Fibroblast of upper back skin (primary cell): ENCODE data around the gene PDE4A.
"Not testable (repeated sequence)": the region's sequence is repeated elsewhere in the genome, so short reads cannot be mapped to it uniquely, and the experiment has no call there.

Source experiments
- DNase-seq: peaks from one replicate; pipeline ENCODE4 v3.0.0-alpha.2; 2013

The PDE4A gene

DNA sequence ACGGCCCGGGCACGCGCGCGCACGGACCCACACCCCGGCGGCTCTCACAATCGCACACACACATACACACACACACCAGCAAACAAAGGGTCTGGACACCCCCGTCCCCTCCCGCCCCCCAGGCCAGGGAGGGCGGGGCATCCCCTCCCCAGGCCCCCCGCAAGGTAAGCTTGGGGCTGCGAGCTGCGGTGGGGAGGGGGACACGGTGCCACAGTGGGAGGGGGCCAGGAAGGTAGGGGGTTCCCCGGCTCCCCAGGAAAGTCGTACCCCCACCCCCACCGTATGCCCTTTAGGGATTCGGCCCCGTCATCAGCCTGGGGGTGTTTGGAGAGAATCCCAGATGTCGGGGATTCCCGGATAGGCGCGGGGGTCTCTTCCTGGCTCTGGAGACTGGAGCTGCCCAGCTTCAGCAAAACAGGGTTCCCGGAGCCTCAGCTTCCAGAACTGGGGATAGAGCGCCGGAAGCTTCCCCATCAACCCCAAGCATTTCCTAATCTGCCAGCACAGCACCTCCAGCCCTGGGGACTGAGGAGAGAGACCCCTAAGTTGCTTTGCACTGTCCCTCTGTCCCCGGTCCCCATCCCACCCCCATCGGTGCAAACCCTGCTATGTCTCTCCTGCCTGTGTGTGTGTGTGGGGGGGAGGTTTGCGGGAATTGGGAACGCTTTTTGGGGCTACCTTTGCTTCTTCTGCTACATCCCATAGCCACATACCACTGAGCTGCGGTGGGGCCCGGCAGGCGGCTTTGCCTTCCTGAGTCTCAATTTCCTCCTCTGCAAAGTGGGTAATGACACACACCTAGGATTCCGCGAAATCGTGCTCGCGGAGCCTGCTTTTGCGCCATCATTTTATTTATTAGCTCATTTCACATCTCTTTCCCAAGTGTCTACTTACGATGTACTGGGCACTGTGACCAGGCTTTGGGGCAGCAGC lies 15.2 kb upstream of the PDE4A start:
- DNase-seq = no peak

DNA sequence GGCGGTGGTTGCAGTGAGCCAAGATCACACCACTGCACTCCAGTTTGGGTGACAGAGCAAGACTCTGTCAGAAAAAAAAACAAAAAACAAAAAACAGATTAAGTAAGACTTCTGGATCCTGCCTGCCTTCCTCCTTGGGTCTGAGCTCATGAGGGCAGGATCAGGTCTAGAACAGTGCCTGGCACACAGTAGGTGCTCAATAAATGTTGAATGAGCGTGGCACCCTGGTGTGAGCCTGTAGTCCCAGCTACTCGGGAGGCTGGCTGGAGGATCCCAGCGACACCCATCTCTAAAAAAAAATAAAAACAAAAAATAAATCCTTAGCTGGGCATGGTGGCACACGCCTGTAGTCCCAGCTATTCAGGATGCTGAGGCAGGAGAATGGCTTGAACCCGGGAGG lies 14.1 kb upstream of the PDE4A start:
- no peak for DNase-seq

DNA sequence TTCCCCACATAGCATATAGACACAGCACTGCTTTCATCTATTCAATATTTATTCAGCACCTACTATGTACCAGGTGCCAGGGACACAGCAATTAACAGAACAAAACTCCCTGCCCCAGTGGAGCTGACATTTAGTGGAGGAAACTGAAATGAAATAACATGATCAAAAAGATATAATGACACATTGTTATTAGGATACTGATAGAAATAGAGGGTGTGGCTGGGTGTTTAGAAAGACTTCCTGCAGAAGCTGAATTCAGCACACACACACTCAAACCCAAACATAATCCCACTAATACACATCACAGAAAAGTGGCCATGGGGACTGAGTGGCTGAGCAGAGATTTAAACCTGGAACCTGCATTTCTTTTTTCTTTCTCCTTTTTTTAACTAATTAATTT lies 13.2 kb upstream of the PDE4A start:
- DNase-seq = no peak

- no peak for DNase-seq
Observed at GRCh38 chr19:10408511-10409283, 11.6 kb upstream of the PDE4A start.

- DNase-seq = not testable (repeated sequence)
Observed at GRCh38 chr19:10411224-10411623, 9.1 kb upstream of the PDE4A start.

- DNase-seq = no peak
Observed at GRCh38 chr19:10412257-10412977, 7.9 kb upstream of the PDE4A start.

DNA sequence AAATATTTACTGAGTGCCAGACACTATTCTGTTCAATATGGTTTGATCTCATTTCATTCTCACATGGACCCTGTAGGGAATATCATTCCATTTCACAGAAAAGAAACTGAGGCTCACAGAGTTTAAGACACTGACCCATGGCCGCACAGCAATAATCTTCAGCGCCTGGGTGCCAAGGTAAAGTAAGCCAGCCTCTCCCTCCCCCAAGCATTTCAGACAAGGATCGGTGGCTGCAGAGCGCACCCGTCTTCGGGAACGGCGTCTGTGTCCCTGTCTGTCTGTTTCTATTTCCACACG lies 4.3 kb upstream of the PDE4A start:
- DNase-seq = no peak

DNA sequence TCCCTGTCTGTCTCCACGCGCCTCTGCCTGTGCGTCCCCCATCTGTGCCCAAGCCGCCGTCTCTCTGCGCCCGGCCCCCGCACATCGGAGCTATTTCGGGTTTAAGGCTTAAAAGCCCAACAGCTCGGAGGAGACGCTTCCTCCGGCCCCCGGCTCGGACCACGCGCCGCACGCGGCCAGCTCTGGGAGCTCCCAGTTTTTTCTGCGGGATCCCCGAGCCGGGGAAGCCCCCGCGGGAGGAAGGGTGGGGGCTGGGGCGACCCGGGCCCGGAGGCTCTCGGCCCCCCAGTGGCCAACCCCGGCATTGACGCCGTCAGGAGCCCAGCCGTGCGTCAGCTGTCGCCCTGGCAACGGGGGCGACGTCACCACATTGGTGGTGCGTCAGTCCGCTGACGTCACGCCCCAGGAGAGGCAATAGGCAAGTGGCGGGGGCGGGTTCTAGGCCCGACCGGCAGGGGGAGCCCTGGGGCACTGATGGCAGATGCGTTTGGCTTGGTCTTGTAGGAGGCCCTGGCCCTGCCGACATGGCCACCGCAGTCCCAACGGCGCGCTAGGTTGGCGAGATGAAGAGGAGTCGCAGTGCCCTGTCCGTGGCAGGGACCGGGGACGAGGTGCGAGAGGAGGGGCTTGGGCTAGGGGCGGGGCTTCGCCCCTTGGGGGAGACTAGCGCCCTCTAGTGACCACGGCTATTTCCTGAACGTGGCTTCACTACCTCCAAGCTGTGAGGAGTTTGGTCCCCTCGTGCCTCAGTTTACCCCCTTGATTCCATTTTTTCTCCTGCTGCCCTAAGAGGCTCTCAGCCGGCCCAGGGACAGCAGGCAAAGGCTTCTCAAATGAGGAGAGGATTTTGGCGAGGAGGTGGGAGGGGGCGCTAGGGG lies 3.7 kb upstream of the PDE4A start:
- peak; percentile 83 for DNase-seq

- no peak for DNase-seq
Observed at GRCh38 chr19:10417541-10418234, 2.6 kb upstream of the PDE4A start.

GRCh38 chr19:10418235-10418484 lies 2.2 kb upstream of the PDE4A start:
- no peak for DNase-seq

- no peak for DNase-seq
Observed at GRCh38 chr19:10418485-10419199, 1.7 kb upstream of the PDE4A start.

DNA sequence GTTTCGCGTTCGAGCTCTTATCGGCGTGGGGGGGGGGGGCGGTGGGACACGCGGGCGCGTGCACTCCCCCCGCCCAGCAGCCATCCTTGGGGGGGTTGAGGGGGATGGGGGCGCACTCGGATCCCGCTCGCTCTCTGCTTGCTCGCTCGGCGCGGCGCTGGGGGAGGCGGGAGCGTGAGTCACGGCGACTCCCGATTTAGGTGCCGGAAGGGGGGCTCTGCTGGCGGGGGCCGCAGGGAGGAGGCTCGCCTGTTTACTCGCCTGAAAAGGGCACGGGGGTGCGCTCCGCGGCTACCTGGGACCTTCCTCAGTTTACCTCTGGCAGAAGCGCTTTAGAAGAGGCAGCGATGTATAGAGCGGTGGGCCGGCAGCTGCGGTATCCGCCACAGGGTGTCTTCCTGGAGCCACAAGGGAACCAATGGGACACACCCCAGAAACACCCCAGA lies 1.1 kb upstream of the PDE4A start:
- DNase-seq = peak; percentile 33

DNA sequence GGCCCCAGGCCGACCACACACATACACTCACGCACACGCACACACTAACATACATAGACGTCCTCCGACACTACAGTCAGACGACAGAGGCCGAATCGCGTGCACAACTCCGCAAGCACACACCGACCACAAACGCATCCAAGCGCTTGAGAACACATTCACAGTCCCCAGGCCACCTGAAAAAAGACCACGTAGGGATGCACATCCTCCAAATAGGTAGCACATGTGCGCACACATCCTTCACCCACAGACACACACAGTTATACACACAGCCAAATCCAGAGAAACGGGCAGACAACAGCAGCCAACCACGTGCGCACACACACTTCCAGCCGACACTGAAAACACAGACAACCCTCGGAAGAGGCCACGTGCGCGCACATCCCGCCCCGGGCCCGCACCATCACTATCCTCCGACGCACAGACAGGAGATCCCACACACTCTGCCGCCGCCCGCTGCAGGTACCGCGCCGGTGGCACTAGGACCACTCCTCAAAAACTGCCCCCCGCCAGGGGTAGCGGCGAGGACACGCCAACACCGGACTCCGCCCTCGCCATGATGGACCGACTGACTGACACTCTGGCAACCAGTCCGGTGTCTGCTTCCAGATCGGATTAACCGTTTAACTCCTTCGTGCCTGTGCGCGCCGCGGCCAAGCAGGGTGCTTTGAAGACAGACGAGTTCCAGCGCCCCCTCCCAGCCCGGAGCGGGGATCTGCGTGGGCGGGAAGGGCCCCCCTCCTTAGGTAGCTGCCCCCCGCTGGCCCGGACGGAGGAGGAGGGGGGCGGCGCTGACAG lies 493 bp upstream of the PDE4A start:
- peak; percentile 70 for DNase-seq

DNA sequence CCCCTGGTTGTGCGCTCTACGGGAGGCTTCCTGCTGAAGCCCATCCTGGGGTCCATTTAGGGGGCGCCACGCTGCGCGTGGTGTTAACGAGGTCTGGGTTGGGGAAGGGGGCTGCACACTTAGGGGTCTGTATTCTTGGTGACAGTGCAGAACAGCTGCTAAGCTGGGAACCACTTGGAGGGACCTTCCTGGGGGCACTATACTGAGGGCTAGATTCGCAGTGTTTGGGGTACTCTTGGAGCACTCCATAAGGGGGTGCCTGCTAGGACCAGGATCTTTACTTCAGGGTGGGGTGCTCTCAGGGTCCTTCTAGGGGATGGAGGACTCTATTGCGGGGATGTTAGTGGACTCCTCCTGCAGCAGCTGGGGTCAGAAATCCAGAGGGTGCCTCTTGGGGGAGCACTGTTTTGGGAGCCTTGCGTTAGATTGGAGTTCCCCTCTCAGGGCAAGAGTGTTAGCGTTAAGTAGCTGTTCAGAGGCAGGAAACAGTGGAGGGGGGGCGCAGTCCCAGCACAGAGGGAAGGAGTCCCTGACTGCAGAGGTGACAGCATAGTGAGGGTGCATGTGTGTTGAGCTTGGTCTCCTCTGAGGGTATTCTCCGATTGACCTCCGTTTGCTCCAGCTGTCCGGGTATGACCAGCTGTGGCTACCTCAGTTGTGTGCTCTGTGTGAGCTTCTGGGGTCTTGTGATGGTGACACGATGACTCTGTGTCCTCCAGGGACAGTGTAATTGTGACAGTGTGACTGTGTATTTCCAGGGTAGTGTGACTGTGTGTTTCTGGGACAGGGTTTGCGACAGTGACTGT lies 1.1 kb downstream of the PDE4A start:
- DNase-seq = no peak

- DNase-seq = no peak
Observed at GRCh38 chr19:10422046-10422461, 1.7 kb downstream of the PDE4A start.

DNA sequence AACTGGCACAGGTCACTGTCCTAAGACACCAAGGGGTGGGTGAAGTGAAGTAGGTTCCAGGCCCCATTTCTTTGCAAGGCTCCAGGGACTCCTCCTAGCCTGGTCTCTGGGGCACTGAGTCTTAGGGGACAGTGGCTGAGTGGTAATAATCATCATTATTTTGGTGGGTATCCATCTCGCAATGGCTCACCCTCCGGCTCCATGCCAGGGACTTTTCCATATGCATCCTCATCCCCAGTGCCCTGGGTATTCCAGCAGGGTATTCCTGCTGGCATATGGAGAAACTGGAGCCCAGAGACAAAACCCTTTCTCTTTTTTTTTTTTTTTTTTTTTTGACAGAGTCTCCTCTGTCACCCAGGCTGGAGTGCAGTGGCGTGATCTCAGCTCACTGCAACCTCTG lies 2.5 kb downstream of the PDE4A start:
- no peak for DNase-seq

DNA sequence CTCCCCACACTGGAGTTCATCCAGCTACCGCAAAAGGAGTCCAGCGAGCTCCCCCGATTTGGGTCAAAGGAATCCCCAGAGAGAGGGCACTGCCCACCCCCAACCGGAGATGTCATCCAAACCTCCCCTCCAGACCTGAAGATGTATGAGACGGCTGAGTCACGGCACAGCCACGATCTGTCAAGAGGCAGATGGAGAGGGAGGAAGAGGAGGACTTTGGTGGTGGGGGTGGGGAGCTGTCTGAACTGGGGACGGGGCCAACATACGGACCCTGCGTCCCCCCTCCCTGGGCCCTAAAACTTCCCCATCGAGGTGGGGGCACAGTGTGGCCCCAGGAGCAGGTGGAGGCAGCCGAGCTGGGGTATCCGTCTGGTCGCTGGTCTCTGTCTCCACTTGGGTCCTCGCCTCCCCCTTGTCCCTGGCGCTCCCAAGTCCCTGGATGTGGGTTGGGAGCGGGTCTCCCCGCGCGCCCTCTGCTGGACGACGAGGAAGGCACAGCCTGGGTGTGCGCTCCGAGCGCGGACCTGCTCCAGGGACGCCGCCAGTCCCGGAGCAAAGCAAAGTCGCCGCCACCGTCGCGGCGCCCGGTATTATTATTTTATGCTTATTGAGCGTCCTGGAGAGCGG lies 3.8 kb downstream of the PDE4A start:
- peak; percentile 72 for DNase-seq

DNA sequence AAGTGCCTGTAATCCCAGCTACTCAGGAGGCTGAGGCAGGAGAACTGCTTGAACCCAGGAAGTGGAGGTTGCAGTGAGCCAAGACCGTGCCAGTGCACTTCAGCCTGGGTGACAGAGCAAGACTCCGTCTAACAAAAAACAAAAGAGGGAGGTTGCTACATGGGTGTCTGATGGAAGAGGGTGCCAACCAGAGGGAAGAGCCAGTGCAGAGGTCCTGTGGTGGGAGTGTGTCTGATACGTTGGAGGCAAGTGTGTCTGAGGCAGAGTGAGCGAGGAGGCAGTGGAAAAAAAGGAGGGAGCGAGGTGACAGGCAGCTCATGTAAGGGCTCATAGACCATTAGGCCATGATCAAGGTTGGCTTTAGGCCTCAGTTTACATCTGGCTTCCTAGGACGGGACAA lies 6.8 kb downstream of the PDE4A start:
- DNase-seq = no peak

DNA sequence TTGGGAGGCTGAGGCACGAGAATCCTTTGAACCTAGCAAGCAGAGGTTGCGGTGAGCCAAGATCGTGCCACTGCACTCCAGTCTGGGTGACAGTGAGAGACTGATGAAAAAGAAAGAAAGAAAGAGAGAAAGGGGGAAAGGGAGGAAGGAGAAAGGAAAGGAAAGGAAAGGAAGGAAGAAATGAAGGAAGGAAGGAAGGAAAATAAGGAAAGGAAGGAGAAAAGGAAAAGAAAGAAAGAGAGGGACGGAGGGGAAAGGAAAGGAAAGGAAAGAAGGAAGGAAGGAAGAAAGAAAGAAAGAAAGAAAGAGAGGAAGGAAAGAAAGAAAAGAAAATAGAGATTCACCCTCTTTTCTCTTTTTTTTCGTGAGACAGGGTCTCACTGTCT lies 8.7 kb downstream of the PDE4A start:
- no peak for DNase-seq
